ENCODE measurements around the gene GPATCH2L. TPM values are rescaled to one million over a fixed set of nuclear protein-coding genes. Genes with fewer than 3 reads are reported as not detected.

Gene GPATCH2L
- total RNA-seq (2014; rRNA removed; shearing (Covaris generic)) (71.0 and 94.4 TPM in 2 replicates), polyA plus RNA-seq (2016; fragmentation: Nextera tagmentation; extraction: Ambion mirVana) (16.8 and 19.6 TPM in 2 replicates)
- long read RNA-seq, full-length matches to known transcripts = 2 of 7 reads
- long read RNA-seq, partial matches to known transcripts = 4 of 7 reads
- long read RNA-seq, other reads (novel, unspliced or antisense) = 1 of 7 reads

DNA sequence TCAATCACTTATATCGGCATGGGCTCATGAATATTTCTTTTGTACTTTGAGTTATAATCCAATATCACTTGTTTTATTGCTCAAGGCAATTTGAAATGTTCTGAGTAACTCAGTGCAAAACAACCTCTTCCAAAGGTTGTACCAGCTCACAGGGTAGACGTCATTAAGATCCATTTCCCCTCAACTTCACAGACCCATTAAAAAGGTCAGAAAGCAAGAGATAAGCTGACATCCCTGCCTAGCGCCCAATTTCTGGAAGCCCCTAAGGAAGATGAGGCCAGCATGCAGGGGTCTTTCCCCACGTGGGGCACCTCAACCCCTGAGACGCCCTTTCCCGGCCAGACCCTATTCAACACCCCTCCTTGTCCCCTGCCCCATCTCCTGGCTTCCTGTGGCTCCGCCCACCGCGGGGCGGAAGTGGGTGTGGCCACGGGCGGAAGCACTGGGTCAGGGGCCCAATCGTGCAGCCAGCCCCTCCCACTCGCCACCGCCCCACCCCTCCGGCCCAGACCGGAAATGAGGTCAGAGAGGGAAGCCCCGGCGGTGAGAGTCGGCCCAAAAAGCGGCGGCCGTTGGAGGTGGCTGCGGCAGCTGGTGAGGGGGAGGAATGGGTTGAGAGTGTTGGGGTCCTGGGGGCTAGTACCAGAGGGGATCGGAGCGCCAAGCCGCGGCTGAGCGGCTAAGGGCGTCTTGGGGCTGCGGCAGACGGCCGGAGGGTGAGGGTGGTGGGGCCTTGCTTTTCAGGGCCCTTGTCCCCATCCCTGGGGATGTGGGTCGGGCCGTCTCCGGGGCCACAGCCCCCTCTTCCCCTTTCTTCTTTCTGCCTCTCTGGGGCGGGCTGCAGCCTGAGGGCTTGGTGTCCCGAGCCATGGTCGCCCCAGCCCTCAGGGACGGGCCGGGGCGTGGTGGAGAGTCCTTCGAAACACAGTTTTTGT is at the start of gene GPATCH2L:
GPATCH2L (plus strand) TSS at position 525 of the 935 bp plus-strand sequence. CDS start 2,442 bp downstream, outside the sequence.
- Mint-ChIP-seq H3K27ac (peak within 1 kb of the TSS; percentile 96), H3K36me3 (ENCODE audit: low read depth) (peaks cover 14% of the 10 kb centered on the region), H3K4me3 (peak within 1 kb of the TSS; percentile 97), H3K4me1 (peaks cover 33% of the 10 kb centered on the region), H3K27me3 (ENCODE audit: insufficient read depth, low read depth, poor library complexity) (peaks cover 2% of the 10 kb centered on the region), H3K9me3 (no peaks in the 10 kb centered on the region; the same call in 2 of the 3 replicates)
- Histone ChIP-seq H4K20me1 (replicated peaks; ENCODE audit: insufficient read depth) (peaks cover 36% of the 10 kb centered on the region), H3K27me3 (ENCODE audit: insufficient read depth) (peaks cover 27% of the 10 kb centered on the region), H3K4me3 (peak within 1 kb of the TSS; percentile 97), H3K79me2 (replicated peaks; ENCODE audit: insufficient read depth) (peaks cover 47% of the 10 kb centered on the region), H3K4me2 (peak within 1 kb of the TSS; percentile 95), H2AFZ (peak within 1 kb of the TSS; percentile 70), H3F3A (replicated peaks; ENCODE audit: low read depth) (no peaks in the 10 kb centered on the region), H3K4me1 (ENCODE audit: insufficient read depth) (peaks cover 30% of the 10 kb centered on the region), H3K27ac (ENCODE audit: low read depth) (peak within 1 kb of the TSS; percentile 92), H3K36me3 (ENCODE audit: insufficient read depth) (no peaks in the 10 kb centered on the region), H3K9me2 (ENCODE audit: insufficient read depth) (peaks cover 5% of the 10 kb centered on the region)
- peak; percentile 94 for ATAC-seq
- DNase-seq (ENCODE audit: low spot score) = peak; percentile 96
- TF ChIP-seq CREB1 (CRISPR knock-in tag; IDR thresholded peaks at IDR 0.05; ENCODE audit: low read depth) (peak; percentile 88), STAT1 (IDR thresholded peaks at IDR 0.05; ENCODE audit: unreplicated experiment) (no peak), EZH2 (IDR thresholded peaks at IDR 0.05; ENCODE audit: low read depth, unreplicated experiment) (no peak), ZNF331 (CRISPR knock-in tag; IDR thresholded peaks at IDR 0.05; ENCODE audit: low read depth) (no peak), JUNB (IDR thresholded peaks at IDR 0.05; ENCODE audit: unreplicated experiment) (no peak), NANOG (IDR thresholded peaks at IDR 0.05; ENCODE audit: borderline replicate concordance) (no peak), POLR2AphosphoS5 (IDR thresholded peaks at IDR 0.05; ENCODE audit: low read depth) (peak; percentile 94), EZH2phosphoT487 (IDR thresholded peaks at IDR 0.05; ENCODE audit: unreplicated experiment) (no peak), ZNF114 (CRISPR knock-in tag; IDR thresholded peaks at IDR 0.05) (no peak)
- TF ChIP-seq, protein P1, sequence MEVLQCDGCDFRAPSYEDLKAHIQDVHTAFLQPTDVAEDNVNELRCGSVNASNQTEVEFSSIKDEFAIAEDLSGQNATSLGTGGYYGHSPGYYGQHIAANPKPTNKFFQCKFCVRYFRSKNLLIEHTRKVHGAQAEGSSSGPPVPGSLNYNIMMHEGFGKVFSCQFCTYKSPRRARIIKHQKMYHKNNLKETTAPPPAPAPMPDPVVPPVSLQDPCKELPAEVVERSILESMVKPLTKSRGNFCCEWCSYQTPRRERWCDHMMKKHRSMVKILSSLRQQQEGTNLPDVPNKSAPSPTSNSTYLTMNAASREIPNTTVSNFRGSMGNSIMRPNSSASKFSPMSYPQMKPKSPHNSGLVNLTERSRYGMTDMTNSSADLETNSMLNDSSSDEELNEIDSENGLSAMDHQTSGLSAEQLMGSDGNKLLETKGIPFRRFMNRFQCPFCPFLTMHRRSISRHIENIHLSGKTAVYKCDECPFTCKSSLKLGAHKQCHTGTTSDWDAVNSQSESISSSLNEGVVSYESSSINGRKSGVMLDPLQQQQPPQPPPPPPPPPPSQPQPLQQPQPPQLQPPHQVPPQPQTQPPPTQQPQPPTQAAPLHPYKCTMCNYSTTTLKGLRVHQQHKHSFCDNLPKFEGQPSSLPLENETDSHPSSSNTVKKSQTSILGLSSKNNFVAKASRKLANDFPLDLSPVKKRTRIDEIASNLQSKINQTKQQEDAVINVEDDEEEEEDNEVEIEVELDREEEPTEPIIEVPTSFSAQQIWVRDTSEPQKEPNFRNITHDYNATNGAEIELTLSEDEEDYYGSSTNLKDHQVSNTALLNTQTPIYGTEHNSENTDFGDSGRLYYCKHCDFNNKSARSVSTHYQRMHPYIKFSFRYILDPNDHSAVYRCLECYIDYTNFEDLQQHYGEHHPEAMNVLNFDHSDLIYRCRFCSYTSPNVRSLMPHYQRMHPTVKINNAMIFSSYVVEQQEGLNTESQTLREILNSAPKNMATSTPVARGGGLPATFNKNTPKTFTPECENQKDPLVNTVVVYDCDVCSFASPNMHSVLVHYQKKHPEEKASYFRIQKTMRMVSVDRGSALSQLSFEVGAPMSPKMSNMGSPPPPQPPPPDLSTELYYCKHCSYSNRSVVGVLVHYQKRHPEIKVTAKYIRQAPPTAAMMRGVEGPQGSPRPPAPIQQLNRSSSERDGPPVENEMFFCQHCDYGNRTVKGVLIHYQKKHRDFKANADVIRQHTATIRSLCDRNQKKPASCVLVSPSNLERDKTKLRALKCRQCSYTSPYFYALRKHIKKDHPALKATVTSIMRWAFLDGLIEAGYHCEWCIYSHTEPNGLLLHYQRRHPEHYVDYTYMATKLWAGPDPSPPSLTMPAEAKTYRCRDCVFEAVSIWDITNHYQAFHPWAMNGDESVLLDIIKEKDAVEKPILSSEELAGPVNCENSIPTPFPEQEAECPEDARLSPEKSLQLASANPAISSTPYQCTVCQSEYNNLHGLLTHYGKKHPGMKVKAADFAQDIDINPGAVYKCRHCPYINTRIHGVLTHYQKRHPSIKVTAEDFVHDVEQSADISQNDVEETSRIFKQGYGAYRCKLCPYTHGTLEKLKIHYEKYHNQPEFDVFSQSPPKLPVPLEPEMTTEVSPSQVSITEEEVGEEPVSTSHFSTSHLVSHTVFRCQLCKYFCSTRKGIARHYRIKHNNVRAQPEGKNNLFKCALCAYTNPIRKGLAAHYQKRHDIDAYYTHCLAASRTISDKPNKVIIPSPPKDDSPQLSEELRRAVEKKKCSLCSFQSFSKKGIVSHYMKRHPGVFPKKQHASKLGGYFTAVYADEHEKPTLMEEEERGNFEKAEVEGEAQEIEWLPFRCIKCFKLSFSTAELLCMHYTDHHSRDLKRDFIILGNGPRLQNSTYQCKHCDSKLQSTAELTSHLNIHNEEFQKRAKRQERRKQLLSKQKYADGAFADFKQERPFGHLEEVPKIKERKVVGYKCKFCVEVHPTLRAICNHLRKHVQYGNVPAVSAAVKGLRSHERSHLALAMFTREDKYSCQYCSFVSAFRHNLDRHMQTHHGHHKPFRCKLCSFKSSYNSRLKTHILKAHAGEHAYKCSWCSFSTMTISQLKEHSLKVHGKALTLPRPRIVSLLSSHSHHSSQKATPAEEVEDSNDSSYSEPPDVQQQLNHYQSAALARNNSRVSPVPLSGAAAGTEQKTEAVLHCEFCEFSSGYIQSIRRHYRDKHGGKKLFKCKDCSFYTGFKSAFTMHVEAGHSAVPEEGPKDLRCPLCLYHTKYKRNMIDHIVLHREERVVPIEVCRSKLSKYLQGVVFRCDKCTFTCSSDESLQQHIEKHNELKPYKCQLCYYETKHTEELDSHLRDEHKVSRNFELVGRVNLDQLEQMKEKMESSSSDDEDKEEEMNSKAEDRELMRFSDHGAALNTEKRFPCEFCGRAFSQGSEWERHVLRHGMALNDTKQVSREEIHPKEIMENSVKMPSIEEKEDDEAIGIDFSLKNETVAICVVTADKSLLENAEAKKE (CRISPR knock-in tag; IDR thresholded peaks at IDR 0.05) = no peak
- TF ChIP-seq, protein P2, sequence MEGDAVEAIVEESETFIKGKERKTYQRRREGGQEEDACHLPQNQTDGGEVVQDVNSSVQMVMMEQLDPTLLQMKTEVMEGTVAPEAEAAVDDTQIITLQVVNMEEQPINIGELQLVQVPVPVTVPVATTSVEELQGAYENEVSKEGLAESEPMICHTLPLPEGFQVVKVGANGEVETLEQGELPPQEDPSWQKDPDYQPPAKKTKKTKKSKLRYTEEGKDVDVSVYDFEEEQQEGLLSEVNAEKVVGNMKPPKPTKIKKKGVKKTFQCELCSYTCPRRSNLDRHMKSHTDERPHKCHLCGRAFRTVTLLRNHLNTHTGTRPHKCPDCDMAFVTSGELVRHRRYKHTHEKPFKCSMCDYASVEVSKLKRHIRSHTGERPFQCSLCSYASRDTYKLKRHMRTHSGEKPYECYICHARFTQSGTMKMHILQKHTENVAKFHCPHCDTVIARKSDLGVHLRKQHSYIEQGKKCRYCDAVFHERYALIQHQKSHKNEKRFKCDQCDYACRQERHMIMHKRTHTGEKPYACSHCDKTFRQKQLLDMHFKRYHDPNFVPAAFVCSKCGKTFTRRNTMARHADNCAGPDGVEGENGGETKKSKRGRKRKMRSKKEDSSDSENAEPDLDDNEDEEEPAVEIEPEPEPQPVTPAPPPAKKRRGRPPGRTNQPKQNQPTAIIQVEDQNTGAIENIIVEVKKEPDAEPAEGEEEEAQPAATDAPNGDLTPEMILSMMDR (conservative IDR thresholded peaks at IDR 0.05; ENCODE audit: low read depth in 2 of 2) = no peak
- TF ChIP-seq, protein P3, sequence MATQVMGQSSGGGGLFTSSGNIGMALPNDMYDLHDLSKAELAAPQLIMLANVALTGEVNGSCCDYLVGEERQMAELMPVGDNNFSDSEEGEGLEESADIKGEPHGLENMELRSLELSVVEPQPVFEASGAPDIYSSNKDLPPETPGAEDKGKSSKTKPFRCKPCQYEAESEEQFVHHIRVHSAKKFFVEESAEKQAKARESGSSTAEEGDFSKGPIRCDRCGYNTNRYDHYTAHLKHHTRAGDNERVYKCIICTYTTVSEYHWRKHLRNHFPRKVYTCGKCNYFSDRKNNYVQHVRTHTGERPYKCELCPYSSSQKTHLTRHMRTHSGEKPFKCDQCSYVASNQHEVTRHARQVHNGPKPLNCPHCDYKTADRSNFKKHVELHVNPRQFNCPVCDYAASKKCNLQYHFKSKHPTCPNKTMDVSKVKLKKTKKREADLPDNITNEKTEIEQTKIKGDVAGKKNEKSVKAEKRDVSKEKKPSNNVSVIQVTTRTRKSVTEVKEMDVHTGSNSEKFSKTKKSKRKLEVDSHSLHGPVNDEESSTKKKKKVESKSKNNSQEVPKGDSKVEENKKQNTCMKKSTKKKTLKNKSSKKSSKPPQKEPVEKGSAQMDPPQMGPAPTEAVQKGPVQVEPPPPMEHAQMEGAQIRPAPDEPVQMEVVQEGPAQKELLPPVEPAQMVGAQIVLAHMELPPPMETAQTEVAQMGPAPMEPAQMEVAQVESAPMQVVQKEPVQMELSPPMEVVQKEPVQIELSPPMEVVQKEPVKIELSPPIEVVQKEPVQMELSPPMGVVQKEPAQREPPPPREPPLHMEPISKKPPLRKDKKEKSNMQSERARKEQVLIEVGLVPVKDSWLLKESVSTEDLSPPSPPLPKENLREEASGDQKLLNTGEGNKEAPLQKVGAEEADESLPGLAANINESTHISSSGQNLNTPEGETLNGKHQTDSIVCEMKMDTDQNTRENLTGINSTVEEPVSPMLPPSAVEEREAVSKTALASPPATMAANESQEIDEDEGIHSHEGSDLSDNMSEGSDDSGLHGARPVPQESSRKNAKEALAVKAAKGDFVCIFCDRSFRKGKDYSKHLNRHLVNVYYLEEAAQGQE (IDR thresholded peaks at IDR 0.05; ENCODE audit: unreplicated experiment) = no peak

Data from GM23338 (cell line).